22Rv1 (cell line): ENCODE data around the gene C14orf180.
"Not testable (repeated sequence)": the region's sequence is repeated elsewhere in the genome, so short reads cannot be mapped to it uniquely, and the experiment has no call there.

Experiments used
- H3K27ac ChIP-seq: fragments of 450-650 bp; 2 replicates; pipeline ENCODE4 v1.5.1; 2017
- ZFX ChIP-seq: fragments of 450-650 bp; IDR thresholded peaks from 2 replicates; pipeline ENCODE4 v1.6.1; 2017; ENCODE audit warnings: antibody characterized with exemption, borderline replicate concordance
- TF ChIP-seq, protein P1 (sequence below): fragments of 450-650 bp; IDR thresholded peaks from 2 replicates; pipeline ENCODE4 v1.5.1; 2017; ENCODE audit warnings: mild to moderate bottlenecking

Gene C14orf180

DNA sequence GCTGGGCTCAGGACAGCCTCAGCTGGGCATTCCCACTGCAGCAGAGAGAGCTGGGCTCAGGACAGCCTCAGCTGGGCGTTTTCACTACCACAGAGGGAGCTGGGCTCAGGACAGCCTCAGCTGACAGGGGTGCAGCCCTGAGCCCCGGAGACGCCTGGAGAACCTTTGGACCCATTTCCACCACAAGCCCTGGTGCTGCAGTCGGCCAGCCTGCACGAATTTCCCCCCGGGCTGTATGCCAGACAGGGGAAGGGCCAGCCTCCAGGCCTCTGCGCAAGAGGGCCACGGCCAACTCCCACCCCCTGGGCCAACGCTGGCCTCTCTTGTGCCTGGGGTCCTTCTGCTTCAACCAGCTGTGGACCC, 2.6 kb upstream of the C14orf180 start:
- H3K27ac ChIP-seq = no peak overlapping the region
- TF ChIP-seq, protein P1, sequence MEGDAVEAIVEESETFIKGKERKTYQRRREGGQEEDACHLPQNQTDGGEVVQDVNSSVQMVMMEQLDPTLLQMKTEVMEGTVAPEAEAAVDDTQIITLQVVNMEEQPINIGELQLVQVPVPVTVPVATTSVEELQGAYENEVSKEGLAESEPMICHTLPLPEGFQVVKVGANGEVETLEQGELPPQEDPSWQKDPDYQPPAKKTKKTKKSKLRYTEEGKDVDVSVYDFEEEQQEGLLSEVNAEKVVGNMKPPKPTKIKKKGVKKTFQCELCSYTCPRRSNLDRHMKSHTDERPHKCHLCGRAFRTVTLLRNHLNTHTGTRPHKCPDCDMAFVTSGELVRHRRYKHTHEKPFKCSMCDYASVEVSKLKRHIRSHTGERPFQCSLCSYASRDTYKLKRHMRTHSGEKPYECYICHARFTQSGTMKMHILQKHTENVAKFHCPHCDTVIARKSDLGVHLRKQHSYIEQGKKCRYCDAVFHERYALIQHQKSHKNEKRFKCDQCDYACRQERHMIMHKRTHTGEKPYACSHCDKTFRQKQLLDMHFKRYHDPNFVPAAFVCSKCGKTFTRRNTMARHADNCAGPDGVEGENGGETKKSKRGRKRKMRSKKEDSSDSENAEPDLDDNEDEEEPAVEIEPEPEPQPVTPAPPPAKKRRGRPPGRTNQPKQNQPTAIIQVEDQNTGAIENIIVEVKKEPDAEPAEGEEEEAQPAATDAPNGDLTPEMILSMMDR = no peak
- no peak for TF ChIP-seq ZFX

DNA sequence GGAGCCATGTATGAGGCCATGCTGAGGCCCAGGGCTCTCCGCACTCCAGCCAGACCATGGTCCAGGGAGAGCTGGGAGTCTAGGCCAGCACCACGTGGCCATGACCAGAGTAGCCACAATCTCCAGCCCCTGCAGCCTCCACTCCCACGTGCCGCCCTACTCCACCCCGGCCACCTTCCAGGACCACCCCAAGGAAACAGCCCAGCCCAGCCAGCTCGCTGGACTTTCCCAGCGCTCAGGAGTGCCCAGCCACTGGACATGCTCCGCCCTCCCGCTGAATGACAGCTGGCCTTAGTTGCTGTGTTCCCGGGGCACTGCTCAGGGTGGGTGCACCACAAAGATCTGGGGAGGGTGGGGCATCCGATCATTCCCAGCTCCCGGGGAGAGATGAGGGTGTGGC, 2.1 kb upstream of the C14orf180 start:
- TF ChIP-seq ZFX = no peak
- TF ChIP-seq, protein P1 = no peak
- H3K27ac ChIP-seq = no peak overlapping the region

DNA sequence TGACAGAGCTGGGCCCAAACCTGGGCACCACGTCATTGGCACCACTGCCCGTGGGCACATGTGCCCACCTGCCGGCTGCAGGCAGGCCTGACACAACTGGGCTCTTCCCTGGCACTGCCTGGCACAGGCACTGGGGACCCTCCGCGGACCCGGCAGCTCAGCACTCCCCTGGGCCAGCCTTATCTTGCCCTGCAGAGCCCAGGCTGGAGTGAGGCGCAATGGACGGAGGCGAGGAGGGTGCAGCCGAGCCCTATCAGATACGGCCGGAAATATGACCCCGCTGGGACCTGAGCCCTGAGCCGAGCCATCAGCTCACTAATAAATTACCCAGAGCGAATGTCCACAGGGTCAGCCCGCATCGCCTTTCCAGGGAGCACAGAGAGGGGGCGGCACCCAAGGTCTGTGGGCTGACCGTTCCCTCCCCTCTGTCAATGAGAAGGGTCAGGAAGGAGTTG, 1.7 kb upstream of the C14orf180 start:
- TF ChIP-seq, protein P1 = no peak
- no peak for TF ChIP-seq ZFX
- no peak overlapping the region for H3K27ac ChIP-seq

DNA sequence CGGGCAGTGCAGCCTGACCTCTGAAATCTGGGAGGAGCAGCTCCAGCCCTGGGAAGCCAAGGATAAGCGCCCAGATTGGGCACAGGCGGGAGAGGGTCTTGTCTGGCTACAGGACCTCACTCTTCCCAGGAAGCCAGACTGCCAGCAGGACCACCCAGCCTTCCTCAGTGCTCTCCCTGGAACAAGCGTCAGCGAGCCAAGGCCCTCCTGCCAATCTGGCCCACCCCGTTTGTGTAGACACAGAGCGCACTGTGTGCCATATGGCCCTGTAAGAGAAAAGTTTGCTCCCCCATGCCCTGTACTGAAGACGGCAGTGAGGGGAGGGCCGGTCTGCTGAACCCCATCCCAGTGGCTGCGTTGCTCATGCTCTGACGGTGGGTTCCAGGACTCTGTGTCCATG, 1.2 kb upstream of the C14orf180 start:
- no peak for TF ChIP-seq ZFX
- TF ChIP-seq, protein P1 = no peak
- no peak overlapping the region for H3K27ac ChIP-seq

DNA sequence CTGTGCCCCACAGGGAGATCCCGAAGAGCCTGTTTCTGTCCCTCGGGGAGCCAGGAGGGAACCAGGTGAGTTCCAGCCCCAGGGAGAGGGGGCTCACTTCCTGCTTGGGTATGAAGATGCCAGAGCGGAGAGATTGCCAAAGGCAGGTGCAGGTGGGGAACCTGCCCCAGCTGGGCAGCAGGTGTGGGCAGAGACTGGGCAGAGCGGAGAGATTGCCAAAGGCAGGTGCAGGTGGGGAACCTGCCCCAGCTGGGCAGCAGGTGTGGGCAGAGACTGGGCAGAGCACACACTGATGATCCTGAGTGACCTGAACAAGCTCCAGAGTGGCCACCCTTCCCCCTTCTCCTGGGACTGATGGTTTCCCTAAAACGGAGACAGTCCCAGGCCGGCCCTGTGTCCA, 375 bp downstream of the C14orf180 start:
- not testable (repeated sequence) for H3K27ac ChIP-seq

DNA sequence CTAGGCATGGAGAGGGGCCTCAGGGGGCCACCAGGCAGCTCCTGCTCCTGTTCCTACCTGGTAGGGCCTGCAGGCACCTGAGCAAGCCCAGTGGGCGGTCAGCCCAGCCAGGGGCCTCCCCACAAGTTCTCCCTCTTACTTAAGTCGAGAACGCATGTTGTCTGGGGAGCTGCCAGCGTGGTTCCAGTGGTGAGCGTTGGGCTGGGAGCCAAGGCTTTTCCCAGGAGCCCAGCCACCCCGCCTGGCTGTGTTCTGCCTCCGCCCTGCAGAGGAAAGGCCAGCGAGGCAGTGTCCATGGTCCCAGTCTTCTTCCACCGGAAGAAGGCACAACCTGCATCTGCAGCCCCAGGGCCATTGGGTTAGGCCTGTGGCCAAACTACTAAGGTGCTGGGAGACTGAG, 1.4 kb downstream of the C14orf180 start:
- TF ChIP-seq ZFX = no peak
- TF ChIP-seq, protein P1 = no peak
- H3K27ac ChIP-seq = no peak overlapping the region

DNA sequence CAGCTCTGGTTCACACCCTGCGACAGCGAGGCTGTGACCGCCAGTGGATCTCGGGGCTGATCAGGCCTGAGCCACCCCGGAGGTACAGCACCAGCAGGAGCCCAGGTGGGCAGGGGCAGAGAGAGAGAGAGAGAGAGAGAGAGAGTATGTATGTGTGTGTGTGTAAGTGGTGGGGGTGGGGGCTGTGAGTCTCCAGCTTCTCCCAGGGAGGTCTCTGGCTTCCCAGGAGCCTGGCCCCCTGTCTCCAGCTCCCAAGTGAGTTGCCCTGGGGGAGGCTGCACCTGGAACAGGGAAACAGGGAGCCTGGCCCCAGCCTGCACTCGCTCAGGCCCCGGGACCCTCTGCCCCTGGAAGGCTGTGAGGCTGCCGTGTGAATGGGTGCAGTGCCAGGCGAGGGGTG, 2.0 kb downstream of the C14orf180 start:
- H3K27ac ChIP-seq = no peak overlapping the region
- TF ChIP-seq, protein P1 = no peak
- TF ChIP-seq ZFX = no peak

DNA sequence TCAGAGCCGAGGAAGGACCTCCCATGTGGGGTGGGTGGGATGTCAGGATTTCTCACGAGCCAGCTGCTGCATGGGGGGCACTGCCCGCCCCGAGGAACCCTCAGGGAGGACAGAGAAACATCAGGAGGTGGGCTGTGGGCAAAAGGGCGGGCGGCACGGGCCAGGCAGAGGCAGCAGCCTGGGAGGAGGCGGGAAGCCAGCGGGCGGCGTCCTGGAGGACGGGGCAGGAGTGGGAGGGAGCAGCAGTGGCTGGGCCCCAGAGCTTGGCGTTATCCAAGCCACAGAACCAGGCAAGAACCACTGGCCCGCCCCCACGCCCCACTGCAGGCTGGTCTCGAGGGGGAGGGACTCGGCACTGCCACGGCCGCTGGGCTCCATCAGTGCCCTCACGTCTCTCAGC, 2.4 kb downstream of the C14orf180 start:
- H3K27ac ChIP-seq = no peak overlapping the region
- TF ChIP-seq ZFX = no peak
- TF ChIP-seq, protein P1 = no peak
